GM19395 (cell line): ENCODE measurements around the gene THADA.
"Not testable (repeated sequence)": the region's sequence is repeated elsewhere in the genome, so short reads cannot be mapped to it uniquely, and the experiment has no call there.

Source experiments
- ATAC-seq: cut with Tn5 transposase; IDR thresholded peaks from one replicate; pipeline ENCODE4 v1.9.1; 2021; ENCODE audit warnings: mild to moderate bottlenecking, moderate library complexity; ENCODE audit not compliant: unreplicated experiment

The THADA gene

DNA sequence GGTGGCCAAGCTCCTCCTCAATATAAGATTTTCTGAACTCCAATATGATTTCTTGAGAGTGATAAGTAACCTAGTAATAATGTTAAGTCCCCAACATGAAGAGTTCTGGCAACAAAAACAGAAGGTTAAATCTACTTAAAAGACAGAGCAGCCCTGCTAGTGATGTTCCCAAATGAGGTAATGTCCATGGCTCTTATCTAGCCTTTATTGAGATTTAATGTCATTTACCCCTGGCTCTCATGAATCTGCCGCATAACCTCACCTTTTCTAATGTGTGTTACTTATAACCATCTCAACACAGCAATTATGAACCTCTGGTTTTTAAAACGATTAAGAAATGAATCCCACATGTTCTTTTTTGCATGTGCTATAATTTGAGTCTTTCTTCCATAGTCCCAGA is 201.9 kb downstream of the THADA start:
- no peak for ATAC-seq

DNA sequence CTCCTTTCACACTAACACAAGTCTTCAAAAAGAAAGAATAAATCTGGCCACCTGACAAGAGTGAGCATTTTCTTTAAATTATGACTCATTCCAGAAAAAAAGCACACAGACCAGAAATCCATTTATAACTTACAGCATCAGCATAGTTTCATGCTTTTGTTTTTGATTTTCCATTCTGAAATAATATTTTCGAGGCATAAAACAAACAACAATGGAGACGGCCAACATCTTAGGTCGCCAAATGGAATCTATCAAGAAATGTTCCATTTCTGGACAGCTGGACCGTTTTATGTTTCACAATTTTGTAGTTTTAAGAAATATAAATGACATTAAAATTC is 204.0 kb downstream of the THADA start:
- no peak for ATAC-seq

DNA sequence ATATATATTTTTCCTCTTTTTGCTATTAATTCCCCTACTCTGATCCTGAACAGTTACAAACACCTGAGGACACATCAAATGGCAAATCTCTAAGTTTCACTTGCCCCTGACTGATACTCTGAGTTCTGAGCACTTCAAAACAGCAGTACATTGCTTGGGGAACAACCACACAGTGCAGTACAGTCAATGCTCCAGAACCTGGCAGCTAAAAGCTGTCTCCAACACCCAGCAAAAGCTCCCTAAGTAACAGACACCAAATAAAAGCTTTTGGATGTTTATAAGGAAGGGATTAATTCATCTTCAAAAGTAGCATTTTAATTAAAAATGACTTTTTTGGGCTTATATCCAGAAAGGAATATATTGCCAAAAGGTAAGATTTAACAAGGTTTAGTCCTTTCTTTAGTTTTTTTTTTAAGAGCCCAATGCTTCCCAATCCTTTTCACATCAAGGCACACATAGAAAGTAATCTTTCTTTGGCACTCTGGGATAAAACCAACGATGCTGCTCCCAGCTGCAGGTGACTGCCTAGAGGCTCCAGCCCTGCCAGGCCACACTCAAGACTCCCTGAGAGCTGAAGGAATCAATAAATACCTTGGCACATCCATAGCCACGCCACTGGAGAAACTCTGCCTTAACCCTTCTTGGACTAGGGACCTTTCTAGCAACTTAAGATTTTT is 204.5 kb downstream of the THADA start:
- ATAC-seq, result no peak

- ATAC-seq, result no peak
Observed at GRCh38 chr2:43389581-43390466, 206.0 kb downstream of the THADA start.

- ATAC-seq, result no peak
Observed at GRCh38 chr2:43388371-43388770, 207.5 kb downstream of the THADA start.

- peak; percentile 87 for ATAC-seq
Observed at GRCh38 chr2:43387092-43388062, 208.5 kb downstream of the THADA start.

DNA sequence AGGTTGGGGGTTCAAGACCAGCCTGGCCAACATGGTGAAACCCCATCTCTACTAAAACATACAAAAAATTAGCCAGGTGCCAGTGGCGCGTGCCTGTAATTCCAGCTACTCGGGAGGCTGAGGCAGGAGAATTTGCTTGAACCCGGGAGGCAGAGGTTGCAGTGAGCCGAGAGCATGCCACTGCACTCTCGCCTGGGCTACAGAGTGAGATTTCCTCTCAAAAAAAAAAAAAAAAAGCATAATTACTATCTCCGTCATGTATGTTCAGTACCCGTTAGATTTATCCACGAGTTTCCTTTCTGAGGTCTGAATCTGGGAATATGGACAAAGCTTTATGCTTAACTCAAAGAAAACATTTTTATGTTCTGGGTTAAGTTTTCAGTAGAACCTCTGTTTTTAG is 209.2 kb downstream of the THADA start:
- ATAC-seq, result not testable (repeated sequence)

GRCh38 chr2:43384143-43384542 is 211.7 kb downstream of the THADA start:
- no peak for ATAC-seq

DNA sequence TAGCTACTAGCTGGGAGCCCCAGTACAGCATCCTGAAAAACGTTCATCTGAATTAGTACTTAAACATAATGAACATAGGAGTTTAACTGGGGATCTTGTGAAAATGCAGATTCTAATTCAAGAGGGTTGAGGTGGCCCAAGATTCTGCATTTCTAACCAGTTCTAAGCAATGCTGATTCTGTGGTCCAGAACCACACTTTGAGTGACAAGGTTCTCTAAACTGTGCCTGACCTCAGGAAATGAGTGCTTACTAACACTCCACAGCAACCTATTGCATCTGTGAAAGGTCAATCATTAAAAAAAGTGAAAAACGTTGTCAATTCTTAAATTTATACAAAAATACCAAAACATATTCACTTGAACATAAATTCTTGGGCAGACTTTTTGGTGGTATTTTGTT is 212.3 kb downstream of the THADA start:
- ATAC-seq, result no peak

DNA sequence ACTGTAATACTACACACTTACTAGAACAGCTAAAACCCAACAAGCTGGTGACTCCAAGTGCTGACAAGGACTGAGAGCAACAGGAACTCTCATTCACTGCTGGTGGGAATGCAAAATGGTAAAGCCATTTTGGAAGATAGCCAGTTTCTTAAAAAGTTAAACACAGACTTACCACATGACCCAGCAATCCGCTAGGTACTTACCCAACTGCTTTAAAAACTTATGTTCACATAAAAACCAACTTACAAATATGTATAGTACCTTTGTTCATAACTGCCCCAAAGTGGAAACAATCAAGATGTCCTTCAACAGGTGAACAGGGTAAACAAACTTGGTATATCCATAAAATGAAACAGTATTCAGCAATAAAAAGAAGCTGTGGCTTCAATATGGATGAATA is 216.3 kb downstream of the THADA start:
- no peak for ATAC-seq

DNA sequence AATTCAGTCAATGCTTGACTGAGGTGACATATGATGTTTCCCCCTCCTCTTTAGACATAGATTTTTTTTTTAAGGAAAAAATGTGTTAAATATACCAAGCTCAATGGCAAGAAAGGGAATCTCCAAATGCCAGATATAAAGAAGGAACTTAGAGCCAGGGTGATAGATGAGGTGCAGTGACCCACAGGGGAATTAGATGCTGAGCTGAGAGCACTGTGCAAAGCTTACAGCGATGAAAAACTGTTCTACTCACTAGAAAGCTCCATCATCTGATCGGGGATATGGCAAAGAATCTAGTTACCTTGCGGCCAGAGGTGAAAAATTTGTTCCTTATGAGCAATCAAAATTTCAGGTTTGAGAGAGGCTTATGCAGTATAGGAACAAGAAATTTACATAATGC is 218.5 kb downstream of the THADA start:
- no peak for ATAC-seq

GRCh38 chr2:43376523-43377198 is 219.2 kb downstream of the THADA start:
- no peak for ATAC-seq

- no peak for ATAC-seq
Observed at GRCh38 chr2:43375746-43376522, 219.9 kb downstream of the THADA start.

GRCh38 chr2:43372416-43373081 is 223.3 kb downstream of the THADA start:
- no peak for ATAC-seq

- no peak for ATAC-seq
Observed at GRCh38 chr2:43370705-43371104, 225.1 kb downstream of the THADA start.

DNA sequence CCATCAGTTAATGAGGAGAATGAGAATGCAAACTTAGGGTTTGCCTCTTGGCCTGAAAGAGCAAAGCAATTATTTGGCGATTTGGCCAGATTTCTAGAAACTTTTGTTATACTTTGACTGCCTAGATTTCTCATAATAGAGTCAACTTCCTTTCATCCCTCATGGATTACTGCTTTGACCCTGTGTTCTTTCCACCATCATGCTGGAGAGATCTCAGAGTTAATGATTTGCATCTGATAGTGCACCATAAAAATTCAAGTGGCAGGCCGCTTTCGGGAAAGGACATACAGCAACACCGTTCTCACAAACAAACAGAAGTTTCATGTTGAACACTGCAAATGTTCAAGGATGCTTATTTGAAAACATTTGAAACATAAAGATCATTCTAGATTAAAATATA is 225.7 kb downstream of the THADA start:
- ATAC-seq, result no peak

- no peak for ATAC-seq
Observed at GRCh38 chr2:43368483-43369385, 227.1 kb downstream of the THADA start.

GRCh38 chr2:43367012-43367782 is 228.6 kb downstream of the THADA start:
- ATAC-seq, result no peak
